Glutamatergic neuron (in vitro differentiated cells): ENCODE measurements around the gene ACYP2. TPM values are rescaled to one million over a fixed set of nuclear protein-coding genes. Genes with fewer than 3 reads are reported as not detected.

Experiments
- DNase-seq: peaks from one replicate; pipeline ENCODE4 v3.0.0; 2022
- H3K27ac Mint-ChIP-seq: one replicate; pipeline ENCODE4 v1.8.0; 2020; ENCODE audit warnings: mild to moderate bottlenecking, mixed read lengths, inconsistent platforms; ENCODE audit not compliant: unreplicated experiment
- H3K27me3 Mint-ChIP-seq: one replicate; pipeline ENCODE4 v1.8.0; 2020; ENCODE audit warnings: mild to moderate bottlenecking, moderate library complexity, mixed read lengths, inconsistent platforms; ENCODE audit not compliant: unreplicated experiment
- H3K36me3 Mint-ChIP-seq: one replicate; pipeline ENCODE4 v1.8.0; 2020; ENCODE audit warnings: mild to moderate bottlenecking, mixed read lengths, inconsistent platforms; ENCODE audit not compliant: unreplicated experiment
- H3K4me1 Mint-ChIP-seq: one replicate; pipeline ENCODE4 v1.8.0; 2020; ENCODE audit warnings: mild to moderate bottlenecking, low read depth, mixed read lengths, inconsistent platforms; ENCODE audit not compliant: unreplicated experiment
- H3K4me3 Mint-ChIP-seq: one replicate; pipeline ENCODE4 v1.8.0; 2020; ENCODE audit warnings: mild to moderate bottlenecking, mixed read lengths, inconsistent platforms; ENCODE audit not compliant: unreplicated experiment
- H3K9me3 Mint-ChIP-seq: one replicate; pipeline ENCODE4 v1.8.0; 2020; ENCODE audit warnings: mild to moderate bottlenecking, moderate library complexity, mixed read lengths, inconsistent platforms; ENCODE audit not compliant: unreplicated experiment
- CTCF ChIP-seq: fragments of 200-600 bp; sonication (generic); IDR thresholded peaks from one replicate; pipeline ENCODE4 v1.5.0; 2021; ENCODE audit not compliant: partially characterized antibody, unreplicated experiment
- total RNA-seq: library from RNA; stranded (reverse); fragmentation: NEBNext Ultra II Directional; extraction: Animal tissue kit (Norgen Biotek cat#: 25700); gene quantifications from one replicate; pipeline ENCODE4 v1.2.1, GENCODE V29; 2021; ENCODE audit not compliant: unreplicated experiment

The ACYP2 gene
- total RNA-seq, 1 donor from 2014 or later = 8.4 TPM

- Mint-ChIP-seq H3K27me3 (peaks cover 8% of the 10 kb centered on the region), H3K27ac (no peak overlapping the region), H3K4me1 (peaks cover 18% of the 10 kb centered on the region), H3K36me3 (no peaks in the 10 kb centered on the region), H3K9me3 (peaks cover 2% of the 10 kb centered on the region), H3K4me3 (peak overlapping the region; percentile 3)
- DNase-seq = no peak
- TF ChIP-seq CTCF = no peak
Observed at GRCh38 chr2:54332386-54332785, 217.0 kb downstream of the ACYP2 start.

- Mint-ChIP-seq H3K27ac (no peak overlapping the region), H3K4me1 (peaks cover 5% of the 10 kb centered on the region), H3K27me3 (peaks cover 6% of the 10 kb centered on the region), H3K4me3 (no peak overlapping the region), H3K36me3 (no peaks in the 10 kb centered on the region), H3K9me3 (peaks cover 2% of the 10 kb centered on the region)
- no peak for DNase-seq
- no peak for TF ChIP-seq CTCF
Observed at GRCh38 chr2:54336136-54336976, 220.9 kb downstream of the ACYP2 start.

GRCh38 chr2:54336977-54337255 is 221.5 kb downstream of the ACYP2 start:
- no peak for DNase-seq
- Mint-ChIP-seq H3K27me3 (peaks cover 5% of the 10 kb centered on the region), H3K9me3 (peaks cover 2% of the 10 kb centered on the region), H3K27ac (no peak overlapping the region), H3K4me3 (no peak overlapping the region), H3K36me3 (no peaks in the 10 kb centered on the region), H3K4me1 (peaks cover 6% of the 10 kb centered on the region)
- no peak for TF ChIP-seq CTCF

GRCh38 chr2:54341656-54342055 is 226.2 kb downstream of the ACYP2 start:
- H3K27ac Mint-ChIP-seq = no peak overlapping the region
- no peak overlapping the region for H3K4me3 Mint-ChIP-seq
- no peak for TF ChIP-seq CTCF
- no peaks in the 10 kb centered on the region for H3K9me3 Mint-ChIP-seq
- H3K4me1 Mint-ChIP-seq = peaks cover 8% of the 10 kb centered on the region
- H3K36me3 Mint-ChIP-seq = no peaks in the 10 kb centered on the region
- peaks cover 2% of the 10 kb centered on the region for H3K27me3 Mint-ChIP-seq
- DNase-seq = no peak

- H3K4me3 Mint-ChIP-seq = no peak overlapping the region
- TF ChIP-seq CTCF = no peak
- no peaks in the 10 kb centered on the region for H3K36me3 Mint-ChIP-seq
- H3K9me3 Mint-ChIP-seq = no peaks in the 10 kb centered on the region
- DNase-seq = no peak
- H3K27me3 Mint-ChIP-seq = peaks cover 2% of the 10 kb centered on the region
- peaks cover 8% of the 10 kb centered on the region for H3K4me1 Mint-ChIP-seq
- no peak overlapping the region for H3K27ac Mint-ChIP-seq
Observed at GRCh38 chr2:54342603-54343002, 227.2 kb downstream of the ACYP2 start.
